ENCODE results near the gene G3BP2.

- TF ChIP-seq EZH2 (IDR thresholded peaks at IDR 0.05; ENCODE audit: borderline replicate concordance, low read depth, low read length, severe bottlenecking): no peak
- no peak for TF ChIP-seq CTCF (IDR thresholded peaks at IDR 0.05; ENCODE audit: borderline replicate concordance, extremely low read depth, low read length, poor library complexity, severe bottlenecking)
These were observed 44.2 kb upstream of the G3BP2 start for GRCh38 chr4:75717408-75717807.

Data from DND-41 (cell line).